Measurements from ENCODE around the gene SIDT1. TPM values are rescaled to one million over a fixed set of nuclear protein-coding genes. Genes with fewer than 3 reads are reported as not detected.

The SIDT1 gene
- total RNA-seq, 3 donors from 2014 or later: 22.4 to 61.2 (median 37.0) TPM

DNA sequence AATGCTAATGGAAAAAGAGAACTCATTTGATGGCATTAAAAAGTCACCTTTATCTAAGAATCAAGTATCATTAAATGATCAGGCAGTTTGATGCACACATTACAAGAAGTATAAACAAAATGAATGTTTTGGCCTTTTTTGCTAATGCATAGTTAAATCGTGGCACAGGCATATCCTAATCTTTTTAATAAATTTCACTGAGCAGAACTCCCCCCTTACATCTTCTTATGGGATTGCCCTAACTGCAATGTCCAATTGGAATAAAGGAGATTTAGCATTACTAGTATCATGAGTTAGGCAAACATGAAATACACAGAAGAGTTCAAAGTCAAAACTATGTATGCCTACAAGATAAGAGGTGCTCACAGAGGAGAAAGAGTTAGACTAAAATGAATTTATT lies 131.4 kb downstream of the SIDT1 start:
- no peaks in the 10 kb centered on the region for H3K9me3 ChIP-seq
- H3K36me3 ChIP-seq (ENCODE audit: low read depth): no peaks in the 10 kb centered on the region
- DNase-seq (no peak), ATAC-seq (peak; percentile 76)
- intact Hi-C loops (cut with DNase I, micrococcal nuclease): no loop called here
- TF ChIP-seq, protein P1, sequence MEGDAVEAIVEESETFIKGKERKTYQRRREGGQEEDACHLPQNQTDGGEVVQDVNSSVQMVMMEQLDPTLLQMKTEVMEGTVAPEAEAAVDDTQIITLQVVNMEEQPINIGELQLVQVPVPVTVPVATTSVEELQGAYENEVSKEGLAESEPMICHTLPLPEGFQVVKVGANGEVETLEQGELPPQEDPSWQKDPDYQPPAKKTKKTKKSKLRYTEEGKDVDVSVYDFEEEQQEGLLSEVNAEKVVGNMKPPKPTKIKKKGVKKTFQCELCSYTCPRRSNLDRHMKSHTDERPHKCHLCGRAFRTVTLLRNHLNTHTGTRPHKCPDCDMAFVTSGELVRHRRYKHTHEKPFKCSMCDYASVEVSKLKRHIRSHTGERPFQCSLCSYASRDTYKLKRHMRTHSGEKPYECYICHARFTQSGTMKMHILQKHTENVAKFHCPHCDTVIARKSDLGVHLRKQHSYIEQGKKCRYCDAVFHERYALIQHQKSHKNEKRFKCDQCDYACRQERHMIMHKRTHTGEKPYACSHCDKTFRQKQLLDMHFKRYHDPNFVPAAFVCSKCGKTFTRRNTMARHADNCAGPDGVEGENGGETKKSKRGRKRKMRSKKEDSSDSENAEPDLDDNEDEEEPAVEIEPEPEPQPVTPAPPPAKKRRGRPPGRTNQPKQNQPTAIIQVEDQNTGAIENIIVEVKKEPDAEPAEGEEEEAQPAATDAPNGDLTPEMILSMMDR (IDR thresholded peaks at IDR 0.05): no peak
- peaks cover 5% of the 10 kb centered on the region for H3K4me1 ChIP-seq (ENCODE audit: low read depth)
- H3K4me3 ChIP-seq: no peak overlapping the region

DNA sequence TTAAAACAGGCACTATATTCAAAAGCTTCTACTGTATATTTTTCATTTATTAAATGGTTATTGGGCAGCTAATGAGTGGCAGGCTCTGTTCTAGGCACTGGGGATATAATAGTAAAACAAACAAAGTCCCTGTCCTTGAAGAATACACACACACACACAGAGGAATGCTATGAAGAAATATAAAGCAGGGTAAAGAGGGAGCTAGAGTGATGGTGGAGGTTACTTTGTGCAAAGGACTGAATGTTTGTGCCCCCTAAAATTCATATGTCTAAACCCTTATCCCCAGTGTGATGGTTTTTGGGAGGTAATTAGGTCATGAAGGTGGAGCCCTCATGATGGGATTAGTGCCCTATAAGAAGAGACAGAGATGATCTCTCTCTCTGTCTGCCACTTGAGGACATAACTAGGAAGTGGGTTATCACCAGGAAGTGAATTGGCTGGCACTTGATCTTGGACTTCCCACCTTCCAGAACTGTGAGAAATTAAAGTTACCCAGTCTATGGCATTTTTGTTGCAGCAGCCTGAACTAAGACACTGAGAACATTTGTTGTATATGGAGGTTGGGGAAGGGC lies 132.3 kb downstream of the SIDT1 start:
- H3K36me3 ChIP-seq (ENCODE audit: low read depth): no peaks in the 10 kb centered on the region
- ATAC-seq: no peak
- peaks cover 5% of the 10 kb centered on the region for H3K4me1 ChIP-seq (ENCODE audit: low read depth)
- DNase-seq: no peak
- H3K9me3 ChIP-seq: no peaks in the 10 kb centered on the region
- no peak overlapping the region for H3K4me3 ChIP-seq
- intact Hi-C loops (cut with DNase I, micrococcal nuclease): no loop called here
- TF ChIP-seq, protein P1 (IDR thresholded peaks at IDR 0.05): no peak

DNA sequence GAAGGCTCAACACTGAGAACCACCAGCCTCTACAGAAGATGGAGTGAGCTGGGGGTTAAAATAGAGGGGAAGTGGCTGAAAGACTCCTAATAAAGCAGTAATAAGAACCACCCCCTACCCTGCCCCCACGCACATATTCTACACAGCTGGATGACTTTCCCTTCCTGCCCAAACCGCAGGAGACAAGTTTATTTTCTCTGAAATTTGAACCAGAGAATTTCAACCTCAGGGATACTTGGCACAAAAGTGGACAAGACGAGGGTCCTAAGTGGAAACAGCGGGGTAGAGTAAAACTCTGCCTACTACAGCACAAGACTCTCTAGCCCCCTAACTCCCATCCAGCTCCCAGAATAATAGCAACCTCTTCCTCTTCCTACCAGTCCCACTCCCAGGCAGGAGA lies 135.7 kb downstream of the SIDT1 start:
- Histone ChIP-seq H3K36me3 (ENCODE audit: low read depth) (no peaks in the 10 kb centered on the region), H3K4me3 (no peak overlapping the region), H3K9me3 (no peaks in the 10 kb centered on the region), H3K4me1 (ENCODE audit: low read depth) (peaks cover 2% of the 10 kb centered on the region)
- TF ChIP-seq, protein P1 (IDR thresholded peaks at IDR 0.05): no peak
- intact Hi-C loops (cut with DNase I, micrococcal nuclease): no loop called here
- ATAC-seq (no peak), DNase-seq (no peak)

DNA sequence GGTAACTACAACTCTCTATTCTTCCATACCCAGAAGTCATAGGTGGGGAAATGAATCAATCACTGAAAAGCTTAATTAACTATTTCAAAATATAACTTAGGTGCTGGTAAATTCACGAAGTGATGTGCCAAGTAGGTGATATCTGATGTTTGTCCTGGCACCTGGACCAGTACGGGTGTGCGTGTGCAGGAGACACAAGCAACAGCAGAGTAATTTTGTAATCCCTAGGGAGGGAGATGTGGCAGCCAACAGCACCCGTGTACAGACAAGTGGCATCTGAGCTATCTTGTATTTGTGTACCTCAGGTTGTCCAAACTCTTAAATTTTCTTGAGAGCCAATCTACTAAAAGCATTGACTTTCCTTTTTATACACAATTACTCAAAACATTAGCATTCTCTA lies 141.2 kb downstream of the SIDT1 start:
- no peaks in the 10 kb centered on the region for H3K36me3 ChIP-seq (ENCODE audit: low read depth)
- H3K4me3 ChIP-seq: no peak overlapping the region
- H3K4me1 ChIP-seq (ENCODE audit: low read depth): no peaks in the 10 kb centered on the region
- TF ChIP-seq, protein P1 (IDR thresholded peaks at IDR 0.05): no peak
- no peaks in the 10 kb centered on the region for H3K9me3 ChIP-seq
- intact Hi-C loops (cut with DNase I, micrococcal nuclease): no loop called here
- no peak for DNase-seq
- ATAC-seq: no peak

DNA sequence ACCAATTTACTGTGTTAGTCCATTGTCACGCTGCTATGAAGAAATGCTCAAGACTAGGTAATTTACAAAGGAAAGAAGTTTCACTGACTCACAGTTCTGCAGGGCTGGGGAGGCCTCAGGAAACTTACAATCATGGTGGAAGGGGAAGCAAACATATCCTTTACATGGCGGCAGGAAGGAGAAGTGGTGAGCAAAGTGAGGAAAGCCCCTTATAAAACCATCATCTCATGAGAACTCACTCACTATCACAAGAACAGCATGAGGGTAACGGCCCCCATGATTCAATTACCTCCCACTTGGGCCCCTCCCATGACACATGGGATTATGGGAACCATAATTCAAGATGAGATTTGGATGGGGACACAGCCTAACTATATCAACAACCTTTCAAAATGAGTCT lies 143.9 kb downstream of the SIDT1 start:
- ATAC-seq (no peak), DNase-seq (no peak)
- Histone ChIP-seq H3K36me3 (ENCODE audit: low read depth) (no peaks in the 10 kb centered on the region), H3K9me3 (no peaks in the 10 kb centered on the region), H3K4me1 (ENCODE audit: low read depth) (no peaks in the 10 kb centered on the region), H3K4me3 (no peak overlapping the region)
- TF ChIP-seq, protein P1 (IDR thresholded peaks at IDR 0.05): no peak
- intact Hi-C loops (cut with DNase I, micrococcal nuclease): no loop called here

DNA sequence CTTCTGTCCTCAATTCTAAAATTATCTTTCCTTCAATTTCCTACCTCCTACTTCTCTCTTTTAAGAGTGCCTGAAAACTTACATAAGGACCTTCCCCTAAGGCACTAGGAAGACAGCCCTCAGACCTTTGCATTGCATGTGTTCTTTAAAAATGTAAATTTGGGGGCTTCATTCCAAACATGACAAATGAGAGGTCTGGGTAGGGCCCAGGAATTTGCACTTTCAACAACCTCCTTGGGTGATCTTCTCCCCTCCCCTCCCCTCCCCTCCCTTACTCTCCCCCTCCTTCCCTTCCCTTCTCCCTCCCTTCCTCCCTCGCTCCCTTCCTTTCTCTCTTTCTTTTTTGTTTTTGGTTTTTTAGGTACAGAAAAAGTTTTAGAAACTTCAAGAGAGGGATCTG lies 145.4 kb downstream of the SIDT1 start:
- H3K4me1 ChIP-seq (ENCODE audit: low read depth): no peaks in the 10 kb centered on the region
- DNase-seq (no peak), ATAC-seq (no peak)
- H3K36me3 ChIP-seq (ENCODE audit: low read depth): no peaks in the 10 kb centered on the region
- no peak overlapping the region for H3K4me3 ChIP-seq
- intact Hi-C loops (cut with DNase I, micrococcal nuclease): no loop called here
- TF ChIP-seq, protein P1 (IDR thresholded peaks at IDR 0.05): no peak
- no peaks in the 10 kb centered on the region for H3K9me3 ChIP-seq
